8988T (cell line): ENCODE data around the gene CDK11A.
"Not testable (repeated sequence)": the region's sequence is repeated elsewhere in the genome, so short reads cannot be mapped to it uniquely, and the experiment has no call there.

ENCODE experiments used
- DNase-seq: peaks from one replicate; pipeline ENCODE4 v3.0.0; 2011

The CDK11A gene

GRCh38 chr1:1662392-1662791, 61.8 kb downstream of the CDK11A start:
- not testable (repeated sequence) for DNase-seq

GRCh38 chr1:1658583-1659549, 65.3 kb downstream of the CDK11A start, which contains the start of gene CDK11B:
Gene CDK11B (minus strand): TSS chr1:1659004. CDS start chr1:1657485, 1,519 bp downstream.
- DNase-seq, result peak; percentile 62
